ENCODE data around the gene PLD5.
"Not testable (repeated sequence)": the region's sequence is repeated elsewhere in the genome, so short reads cannot be mapped to it uniquely, and the experiment has no call there.

The PLD5 gene

DNA sequence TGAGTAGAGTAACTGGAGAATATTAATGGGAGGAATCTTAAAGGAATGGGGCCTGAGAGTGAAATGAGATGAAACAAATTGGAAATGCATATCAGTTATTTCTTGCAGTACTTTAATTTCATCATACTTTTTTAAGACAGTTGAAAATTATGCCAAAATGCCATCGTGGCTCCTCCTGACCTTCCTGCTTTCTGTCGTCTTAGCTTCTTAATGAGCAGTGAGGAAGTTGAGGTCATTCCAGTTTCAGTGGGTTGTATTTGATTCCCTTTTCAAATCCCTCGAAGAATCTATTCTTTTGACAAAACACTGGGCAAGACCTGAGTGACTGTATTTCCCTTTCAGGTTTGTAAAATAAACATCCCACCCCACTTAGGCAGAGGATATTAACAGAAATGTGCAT is 390.7 kb downstream of the PLD5 start:
- DNase-seq = no peak

DNA sequence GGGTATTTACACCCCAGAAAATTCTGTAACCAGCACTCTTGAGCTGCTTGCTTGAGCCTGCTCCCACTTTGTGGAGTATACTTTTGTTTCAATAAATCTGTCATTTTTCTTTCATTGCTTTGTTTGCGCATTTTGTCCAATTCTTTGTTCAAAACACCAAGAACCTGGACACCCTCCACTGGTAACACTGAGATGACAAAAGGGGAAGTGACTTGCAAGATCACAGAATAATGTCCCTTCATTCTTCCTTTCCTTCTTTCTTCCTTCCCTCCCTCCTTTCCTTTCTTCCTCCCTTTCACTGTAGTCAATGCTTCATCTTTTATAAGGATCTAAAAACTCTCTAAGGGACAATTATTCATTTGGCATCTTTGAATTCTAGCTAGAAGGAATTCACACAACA is 391.1 kb downstream of the PLD5 start:
- DNase-seq = no peak

DNA sequence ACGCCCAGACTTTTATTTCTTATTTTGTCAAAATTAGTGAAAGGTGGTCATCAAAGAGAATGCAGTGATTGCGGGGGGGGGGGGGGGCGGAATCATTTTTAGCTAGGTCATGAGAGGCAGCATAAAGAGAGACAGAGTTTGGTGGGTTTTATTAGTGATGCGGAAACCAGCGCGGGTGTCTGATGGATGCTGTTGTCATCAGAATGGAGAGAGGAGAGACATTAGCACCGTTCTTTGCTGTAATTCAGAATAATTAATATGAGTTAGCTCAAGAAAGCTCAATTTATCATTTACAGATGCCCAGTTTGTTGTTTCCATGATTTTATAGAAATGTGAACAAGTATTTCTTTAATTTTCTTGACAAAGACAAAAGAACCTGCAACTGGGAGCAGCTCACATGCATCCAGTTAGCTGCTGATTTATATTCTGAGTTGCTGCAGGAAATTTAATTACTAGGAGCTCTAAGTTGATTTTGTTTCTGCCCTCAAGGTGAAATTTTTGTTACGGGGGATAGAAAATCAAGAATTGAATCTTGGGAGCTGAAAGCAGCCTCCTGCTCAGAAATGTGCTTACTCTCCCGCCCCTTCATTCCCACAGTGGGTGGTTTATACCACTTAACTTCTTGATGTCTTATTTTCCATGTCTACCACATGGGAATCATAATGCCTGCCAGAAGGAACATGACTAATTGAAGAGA is 392.2 kb downstream of the PLD5 start:
- DNase-seq = no peak

DNA sequence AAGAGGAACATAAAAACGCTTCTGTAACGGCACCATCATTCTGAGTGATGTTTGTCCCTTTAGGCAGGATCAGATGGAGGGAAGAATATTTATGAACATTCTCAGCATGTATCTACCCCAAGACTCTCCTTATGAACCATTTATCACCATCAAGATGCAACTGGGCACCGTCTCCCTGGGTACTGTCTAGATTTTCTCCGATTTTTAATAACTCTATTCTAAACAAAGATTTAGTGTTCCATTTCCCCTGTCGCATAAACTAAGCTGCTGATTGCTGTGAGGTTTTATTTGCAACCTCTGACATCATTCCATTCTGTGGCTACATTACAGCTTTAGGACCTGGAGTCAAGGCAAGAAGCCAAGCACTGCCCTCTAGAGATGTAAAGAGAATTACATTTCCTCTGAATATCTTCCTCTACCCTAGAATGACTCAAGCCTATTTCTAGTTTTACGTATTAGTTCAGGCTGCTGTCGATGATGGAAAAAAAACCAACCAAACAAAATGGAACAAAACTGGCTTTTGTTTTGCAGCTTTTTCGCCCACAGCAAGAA is 395.5 kb downstream of the PLD5 start:
- peak; percentile 40 for DNase-seq

DNA sequence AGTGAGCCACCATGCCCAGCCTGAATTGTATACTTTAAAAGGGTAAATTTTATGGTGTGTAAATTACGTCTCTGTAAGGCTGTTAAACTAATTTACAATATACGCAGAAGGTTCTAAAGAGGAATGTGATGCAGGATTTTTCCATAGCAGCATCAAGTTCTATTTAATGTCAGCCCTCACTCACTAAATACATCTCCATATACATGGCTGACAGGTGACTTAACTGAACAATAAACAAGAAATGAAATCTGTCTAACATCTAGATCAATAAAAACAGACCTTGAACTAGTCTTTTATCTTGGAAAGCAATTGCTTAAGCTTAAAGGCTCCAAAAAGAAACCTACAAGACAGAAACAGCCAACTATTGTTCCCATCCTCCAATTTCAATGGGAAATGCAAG is 404.1 kb downstream of the PLD5 start:
- DNase-seq = no peak

DNA sequence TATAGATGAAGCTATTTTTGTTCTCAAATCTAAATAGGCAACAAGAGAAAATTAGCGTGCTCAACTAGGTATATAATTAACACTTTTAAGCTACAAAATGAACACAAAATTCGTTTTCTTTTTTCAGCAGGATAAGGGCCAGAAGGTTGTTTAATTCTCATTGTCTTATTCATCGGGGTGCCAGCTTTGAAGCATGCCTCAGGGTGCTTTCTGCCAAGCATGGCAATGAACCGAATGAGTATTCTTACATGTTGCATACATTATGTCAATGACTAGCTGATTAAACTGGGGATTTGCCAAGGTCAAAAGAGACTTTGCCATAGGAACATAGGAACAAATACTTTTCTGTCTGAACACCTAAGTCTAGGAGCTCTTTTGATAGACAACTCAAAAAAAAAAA is 423.6 kb downstream of the PLD5 start:
- no peak for DNase-seq

DNA sequence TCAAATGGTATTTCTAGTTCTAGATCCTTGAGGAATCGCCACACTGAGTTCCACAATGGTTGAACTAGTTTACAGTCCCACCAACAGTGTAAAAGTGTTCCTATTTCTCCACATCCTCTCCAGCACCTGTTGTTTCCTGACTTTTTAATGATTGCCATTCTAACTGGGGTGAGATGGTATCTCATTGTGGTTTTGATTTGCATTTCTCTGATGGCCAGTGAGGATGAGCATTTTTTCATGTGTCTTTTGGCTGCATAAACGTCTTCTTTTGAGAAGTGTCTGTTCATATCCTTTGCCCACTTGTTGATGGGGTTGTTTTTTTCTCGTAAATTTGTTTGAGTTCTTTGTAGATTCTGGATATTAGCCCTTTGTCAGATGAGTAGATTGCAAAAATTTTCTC is 427.2 kb downstream of the PLD5 start:
- not testable (repeated sequence) for DNase-seq

DNA sequence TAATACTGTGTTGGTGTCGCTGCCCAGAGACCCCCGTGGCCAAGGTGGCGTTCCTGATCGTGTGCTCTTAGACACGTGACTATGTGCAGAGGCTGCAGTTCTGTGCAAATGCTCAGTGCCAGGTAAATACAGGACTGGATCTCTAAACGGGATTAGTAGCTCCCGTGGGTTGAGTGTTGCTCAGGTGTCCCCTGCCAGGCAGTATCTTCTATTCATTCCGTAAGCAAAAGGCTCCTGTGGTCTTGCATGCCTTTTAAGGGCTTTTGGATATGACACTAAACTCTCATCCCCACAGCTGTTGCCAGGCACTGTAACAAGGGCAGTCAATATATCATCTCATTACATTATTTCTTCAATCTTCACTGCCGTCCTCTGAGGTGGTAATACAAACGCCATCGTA is 431.4 kb downstream of the PLD5 start:
- DNase-seq = no peak

DNA sequence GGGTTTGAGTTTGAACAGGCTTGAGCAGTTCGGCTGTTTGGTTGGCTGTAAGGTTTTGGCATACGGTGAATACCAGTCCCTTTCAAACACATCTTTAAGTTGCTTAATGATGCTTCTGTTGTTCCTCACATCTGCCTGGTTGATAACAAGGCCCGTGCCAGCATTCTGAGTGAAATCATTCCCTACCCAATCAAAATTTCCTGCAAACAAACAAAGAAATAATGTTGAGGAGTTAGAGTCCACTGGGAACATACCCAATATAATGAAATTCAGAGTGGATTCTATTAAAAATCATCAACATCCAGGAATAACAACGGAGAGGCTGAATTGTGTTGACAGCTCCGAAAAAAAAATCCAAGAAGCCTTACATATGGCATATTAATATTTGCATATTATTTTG is 434.6 kb downstream of the PLD5 start:
- no peak for DNase-seq

DNA sequence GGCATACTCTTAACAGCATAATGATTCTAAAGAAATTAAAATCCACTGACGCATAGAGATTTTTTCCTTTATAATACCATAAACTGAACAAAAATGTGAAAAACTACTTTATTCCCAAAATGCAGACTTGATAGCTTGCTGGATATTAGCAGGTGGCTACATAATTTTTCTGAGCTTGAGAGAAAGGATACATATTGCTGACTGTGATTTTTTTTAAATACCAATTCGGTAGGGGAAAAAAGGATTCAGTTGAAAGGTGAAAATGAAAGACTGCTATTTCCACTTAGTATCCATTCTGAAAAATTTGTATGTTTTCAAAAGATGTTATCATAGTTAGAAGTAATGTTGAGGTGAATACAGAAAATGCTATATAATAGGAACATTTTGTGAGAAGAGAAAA is 435.6 kb downstream of the PLD5 start:
- no peak for DNase-seq

DNA sequence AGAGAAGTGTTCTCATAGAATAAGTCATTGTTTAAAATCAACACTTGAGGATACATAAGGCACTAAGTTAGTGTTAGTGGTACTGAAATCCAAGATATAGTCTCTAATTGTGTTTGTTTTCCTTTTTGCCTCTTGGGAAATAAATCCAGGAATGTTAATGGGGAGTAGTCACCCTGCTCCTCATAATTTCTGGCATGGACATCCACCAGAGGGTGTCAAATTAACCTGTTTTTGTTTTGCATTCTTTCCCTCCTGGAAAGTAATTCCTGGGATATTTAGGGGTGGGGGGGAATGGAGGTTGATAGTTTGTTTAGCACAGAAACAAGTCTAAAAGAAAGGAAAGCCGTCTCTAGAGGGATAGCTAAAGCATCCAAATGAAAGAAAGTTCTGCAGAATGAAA is 437.8 kb downstream of the PLD5 start:
- no peak for DNase-seq

DNA sequence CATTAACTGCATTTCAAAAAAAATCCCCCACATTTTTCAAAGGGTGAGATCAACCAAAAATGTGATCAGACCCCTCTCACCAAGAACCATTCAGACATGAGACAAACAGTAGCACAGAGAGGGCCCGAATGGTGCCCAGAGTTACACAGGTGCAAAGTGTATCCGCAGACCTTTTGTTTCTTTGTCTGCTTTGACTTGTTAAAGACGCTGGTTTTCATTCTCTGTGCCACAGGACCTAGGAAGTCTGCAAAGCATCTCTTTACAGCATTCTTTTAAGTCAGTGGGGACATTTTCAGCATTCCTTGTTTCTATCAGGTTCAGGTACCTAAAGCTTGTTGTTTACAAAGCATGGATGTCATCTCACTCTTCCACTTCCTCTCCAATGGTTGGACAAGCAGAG is 438.4 kb downstream of the PLD5 start:
- DNase-seq = no peak

DNA sequence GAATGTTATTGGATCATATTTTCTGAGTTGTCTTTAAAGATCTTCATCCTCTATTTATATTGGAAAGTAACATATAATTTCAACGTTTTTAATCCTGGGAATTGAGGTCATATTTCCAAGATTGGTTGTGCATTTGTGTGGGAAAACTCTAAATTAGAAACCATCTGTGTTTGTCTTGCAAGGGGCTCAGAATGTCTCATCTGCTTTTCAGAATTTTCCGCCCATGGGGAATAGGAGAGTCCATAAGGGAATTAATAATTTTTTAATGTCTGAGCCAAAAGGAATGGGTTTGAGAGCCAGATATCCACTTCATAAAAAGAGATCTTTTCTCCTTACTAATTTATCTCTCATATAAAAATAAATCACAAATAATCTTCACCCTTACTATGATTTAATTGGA is 440.8 kb downstream of the PLD5 start:
- no peak for DNase-seq

DNA sequence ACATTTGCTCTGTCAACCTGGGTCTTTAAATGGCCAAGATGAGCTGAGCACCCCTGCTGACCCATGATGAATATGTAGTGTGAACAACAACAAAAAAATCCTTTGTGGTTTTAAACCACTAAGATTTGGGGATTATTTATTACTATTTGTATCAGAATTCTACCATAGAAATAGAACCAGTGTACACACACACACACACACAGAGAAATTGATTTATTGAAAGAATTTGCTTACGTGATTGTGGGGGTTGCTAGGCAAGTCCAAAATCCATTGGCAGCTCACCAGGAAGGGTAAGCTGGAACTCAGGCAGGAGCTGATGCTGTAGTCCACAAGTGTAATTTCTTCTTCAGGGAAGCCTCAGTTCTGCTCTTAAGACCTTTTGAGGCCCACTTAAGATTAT is 443.1 kb downstream of the PLD5 start:
- no peak for DNase-seq

DNA sequence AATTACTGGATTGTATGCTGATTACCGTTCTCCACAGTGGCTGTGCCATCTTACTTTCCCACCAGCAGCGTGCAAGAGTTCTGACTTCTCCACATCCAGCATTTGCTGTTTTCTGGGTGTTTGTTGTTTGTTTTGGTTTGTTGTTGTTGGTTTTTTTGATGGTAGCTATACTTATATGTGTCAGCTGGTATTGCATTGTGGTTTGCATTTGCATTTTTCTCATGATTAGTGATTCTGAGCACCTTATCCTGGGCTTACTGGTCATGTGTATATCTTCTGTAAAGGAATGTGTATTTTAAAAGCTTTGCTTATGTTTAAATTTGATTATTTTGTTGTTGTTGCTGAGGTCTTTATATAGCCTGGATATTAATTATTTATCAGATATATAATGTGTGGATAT is 458.7 kb downstream of the PLD5 start:
- no peak for DNase-seq

DNA sequence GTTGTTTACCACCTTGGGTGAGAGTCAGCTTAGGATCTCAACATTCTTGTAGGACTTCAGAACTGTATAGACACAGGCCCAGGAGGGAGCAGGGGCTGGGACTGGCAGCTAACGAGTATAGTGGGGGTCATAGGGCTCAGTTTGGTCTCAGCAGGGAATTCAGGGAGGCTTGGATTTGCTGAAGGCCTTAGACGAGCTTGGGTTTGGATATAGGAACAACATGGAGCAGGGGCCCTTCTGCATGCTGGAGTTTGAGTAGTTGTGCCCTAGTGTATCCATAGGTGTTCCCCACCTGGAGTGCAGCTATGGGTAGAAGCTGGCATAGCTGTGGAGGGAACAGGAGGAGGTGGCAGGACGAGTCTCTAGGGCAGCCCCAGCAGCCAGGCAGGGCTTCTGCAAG is 462.2 kb downstream of the PLD5 start:
- DNase-seq = no peak

DNA sequence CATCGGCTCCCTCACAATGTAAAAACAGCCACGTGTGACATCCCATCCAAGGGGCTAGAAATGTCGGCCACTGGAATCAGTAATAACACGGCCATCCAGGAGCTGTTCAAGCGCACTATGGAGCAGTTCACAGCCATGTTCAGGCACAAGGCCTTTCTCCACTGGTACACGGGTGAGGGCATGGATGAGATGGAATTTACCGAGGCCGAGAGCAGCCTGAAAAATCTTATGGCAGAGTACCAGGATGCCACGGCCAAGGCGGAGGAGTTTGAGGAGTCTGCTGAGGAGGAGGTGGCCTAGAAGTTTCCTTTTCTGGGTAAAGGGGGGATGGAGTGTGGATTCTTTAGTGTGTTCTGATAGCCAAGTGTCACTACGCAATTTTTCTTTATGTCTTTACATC is 464.5 kb downstream of the PLD5 start:
- no peak for DNase-seq

DNA sequence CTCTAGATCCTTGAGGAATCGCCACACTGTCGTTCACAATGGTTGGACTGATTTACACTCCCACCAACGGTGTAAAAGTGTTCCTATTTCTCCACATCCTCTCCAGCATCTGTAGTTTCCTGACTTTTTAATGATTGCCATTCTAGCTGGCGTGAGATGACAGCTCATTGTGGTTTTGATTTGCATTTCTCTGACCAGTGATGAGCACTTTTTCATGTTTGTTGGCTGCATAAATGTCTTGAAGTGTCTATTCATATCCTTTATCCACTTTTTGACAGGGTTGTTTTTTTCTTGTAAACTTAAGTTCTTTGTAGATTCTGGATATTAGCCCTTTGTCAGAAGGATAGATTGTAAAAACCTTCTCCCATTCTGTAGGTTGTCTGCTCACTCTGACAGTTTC is 465.9 kb downstream of the PLD5 start:
- not testable (repeated sequence) for DNase-seq

DNA sequence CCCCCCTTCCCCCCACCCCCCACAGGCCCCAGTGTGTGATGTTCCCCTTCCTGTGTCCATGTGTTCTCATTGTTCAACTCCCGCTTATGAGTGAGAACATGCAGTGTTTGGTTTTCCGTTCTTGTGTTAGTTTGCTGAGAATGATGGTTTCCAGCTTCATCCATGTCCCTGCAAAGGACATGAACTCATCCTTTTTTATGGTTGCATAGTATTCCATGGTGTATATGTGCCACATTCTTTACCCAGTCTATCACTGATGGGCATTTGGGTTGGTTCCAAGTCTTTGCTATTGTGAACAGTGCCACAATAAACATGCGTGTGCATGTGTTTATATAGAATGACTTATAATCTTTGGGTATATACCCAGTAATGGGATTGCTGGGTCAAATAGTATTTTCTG is 466.3 kb downstream of the PLD5 start:
- not testable (repeated sequence) for DNase-seq

DNA sequence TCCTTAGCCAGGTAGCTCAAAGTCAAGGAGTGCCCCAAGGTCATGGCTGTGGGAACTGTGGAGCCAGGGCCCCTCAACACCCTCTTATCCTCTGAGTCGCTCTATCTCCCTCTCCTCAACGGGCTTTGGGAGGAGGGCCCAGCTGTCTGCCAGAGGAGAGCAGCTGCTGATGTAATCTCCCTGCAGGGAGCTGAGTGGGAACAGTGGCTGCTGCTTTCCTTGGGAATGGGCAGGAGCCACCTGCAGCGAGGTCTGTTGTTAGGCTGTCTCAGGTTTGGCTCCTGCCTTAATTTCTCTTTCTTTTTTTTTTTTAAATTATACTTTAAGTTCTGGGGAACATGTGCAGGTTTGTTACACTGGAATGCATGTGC is 466.8 kb downstream of the PLD5 start:
- DNase-seq = no peak

DNA sequence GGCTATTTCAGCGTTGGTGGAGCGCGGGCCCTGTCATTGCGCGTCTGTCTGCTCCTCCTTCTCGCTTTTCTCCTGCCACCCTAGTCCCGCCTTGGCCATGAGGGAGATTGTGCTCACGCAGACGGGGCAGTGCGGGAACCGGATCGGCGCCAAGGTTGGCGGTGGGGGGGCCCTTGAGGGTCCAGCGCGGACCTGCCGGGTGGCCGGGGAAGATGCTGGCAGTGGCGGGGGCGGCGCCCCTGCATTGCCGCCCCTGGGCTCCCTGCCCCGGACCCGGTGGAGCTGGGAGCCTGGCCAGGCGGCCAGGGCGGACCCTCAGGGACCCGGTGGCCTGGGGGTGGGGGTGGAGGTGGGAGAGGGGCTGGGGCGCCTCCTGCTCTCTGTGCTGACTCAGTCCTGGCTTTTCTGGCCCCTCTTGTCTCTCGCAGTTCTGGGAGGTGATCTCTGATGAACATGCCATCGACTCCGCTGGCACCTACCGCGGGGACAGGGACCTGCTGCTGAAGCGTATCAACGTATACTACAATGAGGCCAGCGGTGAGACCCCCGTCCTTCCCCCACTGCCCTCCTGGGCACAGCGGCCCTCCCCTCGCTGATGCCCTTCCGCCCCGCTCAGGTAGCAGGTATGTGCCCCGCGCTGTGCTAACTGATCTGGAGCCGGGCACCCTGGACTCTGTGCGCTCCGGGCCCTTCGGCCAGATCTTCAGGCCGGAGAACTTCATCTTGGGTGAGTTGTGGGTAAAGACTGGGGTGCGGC is 467.3 kb downstream of the PLD5 start:
- DNase-seq = no peak

DNA sequence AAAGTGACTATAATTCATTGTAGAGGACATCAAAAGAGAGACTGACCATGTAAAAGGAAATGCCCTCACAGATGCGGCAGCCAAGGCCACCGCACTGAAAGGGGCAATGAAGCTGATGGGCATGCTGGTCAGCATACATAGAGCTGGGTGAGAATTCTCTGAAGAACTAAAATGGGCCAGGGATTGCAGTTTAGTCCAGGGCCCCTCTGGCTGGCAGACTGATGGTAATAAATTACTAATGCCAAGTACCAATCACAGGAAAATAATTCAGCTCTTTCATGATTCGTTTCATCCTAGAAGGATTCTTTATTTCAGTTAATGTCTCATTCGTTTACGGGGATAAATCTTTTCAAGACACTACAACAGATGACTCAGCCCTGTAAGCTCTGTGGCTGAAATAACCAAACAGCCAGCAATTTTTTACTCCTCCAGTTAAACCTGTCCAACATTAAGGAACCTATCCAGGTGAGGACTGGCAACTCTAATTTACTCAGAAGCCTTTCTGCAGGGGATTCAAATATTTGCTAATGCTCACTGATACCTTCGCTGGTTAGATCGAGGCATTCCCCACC is 468.7 kb downstream of the PLD5 start:
- no peak for DNase-seq

DNA sequence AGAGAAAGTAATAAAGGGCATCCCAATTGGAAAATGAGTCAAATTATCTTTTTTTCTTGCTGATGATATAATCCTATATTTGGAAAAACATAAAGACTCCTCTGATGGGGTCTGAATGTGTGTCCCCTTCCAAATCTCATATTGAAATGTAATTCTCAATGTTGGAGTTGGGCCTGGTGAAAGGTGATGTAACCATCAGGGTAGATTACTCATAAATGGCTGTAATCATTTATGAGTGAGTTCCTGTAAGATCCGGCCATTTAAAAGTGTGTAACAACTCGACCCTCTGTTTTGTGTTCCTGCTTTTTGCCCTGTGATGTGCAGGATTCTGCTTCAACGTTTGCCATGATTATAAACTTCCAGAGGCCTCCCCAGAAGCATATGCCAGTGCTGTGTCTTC is 481.3 kb downstream of the PLD5 start:
- no peak for DNase-seq

DNA sequence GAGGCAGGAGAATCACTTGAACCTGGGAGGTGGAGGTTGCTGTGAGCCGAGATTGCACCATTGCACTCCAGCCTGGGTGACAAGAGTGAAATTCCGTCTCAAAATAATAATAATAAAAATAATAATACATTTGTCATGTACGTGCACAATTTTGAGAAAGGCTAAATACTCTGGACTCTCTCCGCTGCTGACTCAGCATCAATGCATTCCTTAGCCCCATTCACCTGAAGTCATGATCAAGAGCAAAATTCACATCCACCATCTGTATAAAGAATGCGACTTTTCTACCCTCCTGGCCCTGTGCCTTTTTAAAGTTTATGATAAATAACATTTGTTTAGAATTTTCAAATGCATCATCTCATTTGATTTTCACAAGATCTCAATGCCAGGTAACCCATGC is 490.1 kb downstream of the PLD5 start:
- no peak for DNase-seq
